Heart left ventricle (tissue), 16 donors: Measurements from ENCODE around the gene ESRRG. TPM values are rescaled to one million over a fixed set of nuclear protein-coding genes. Genes with fewer than 3 reads are reported as not detected.

Experiments
- ATAC-seq, 4 donors: fragments of 200-7000 bp; cut with Tn5 transposase; one replicate each; pipeline ENCODE4 v1.9.1; 2020 to 2022; ENCODE audit warnings: moderate library complexity in 4 of 4, mild to moderate bottlenecking in 3 of 4, moderate number of reproducible peaks in 1 of 4
- DNase-seq, 5 donors: peaks; one replicate each; pipeline ENCODE4 v3.0.0-alpha.2; 2020
- H3K27ac ChIP-seq, 12 donors: fragments of 200-600 bp; sonication (generic) in 4 of 12; one replicate each; pipeline versions ENCODE4 v1.5.0 to v1.8.0; 2016 to 2022; ENCODE audit warnings: mild to moderate bottlenecking in 2 of 12
- H3K27me3 ChIP-seq, 9 donors: fragments of 200-600 bp; sonication (generic) in 2 of 9; one replicate each; pipeline versions ENCODE4 v1.5.1 to v1.8.0; 2016 to 2022; ENCODE audit warnings: mild to moderate bottlenecking in 3 of 9
- H3K36me3 ChIP-seq, 9 donors: fragments of 200-600 bp; sonication (generic) in 2 of 9; one replicate each; pipeline versions ENCODE4 v1.5.0 to v1.8.0; 2018 to 2022; ENCODE audit warnings: mild to moderate bottlenecking in 2 of 9
- H3K4me1 ChIP-seq, 12 donors: fragments of 200-600 bp; sonication (generic) in 4 of 12; one replicate each; pipeline versions ENCODE4 v1.5.0 to v1.8.0; 2016 to 2022; ENCODE audit warnings: mild to moderate bottlenecking in 3 of 12
- H3K4me3 ChIP-seq, 12 donors: fragments of 200-600 bp; sonication (generic) in 4 of 12; one replicate each; pipeline versions ENCODE4 v1.5.0 to v1.8.0; 2017 to 2022; ENCODE audit warnings: mild to moderate bottlenecking in 9 of 12, moderate library complexity in 4 of 12
- H3K9me3 ChIP-seq, 12 donors: fragments of 200-600 bp; sonication (generic) in 4 of 12; one replicate each; pipeline versions ENCODE4 v1.5.0 to v1.8.0; 2016 to 2022; ENCODE audit warnings: mild to moderate bottlenecking in 1 of 12
- CTCF ChIP-seq, 12 donors: fragments of 200-600 bp; sonication (generic) in 4 of 12; IDR thresholded peaks; one replicate each; pipeline versions ENCODE4 v1.5.0 to v1.8.0; 2018 to 2022; ENCODE audit warnings: antibody characterized with exemption in 12 of 12, mild to moderate bottlenecking in 5 of 12
- POLR2A ChIP-seq, 2 donors: fragments of 450-650 bp; IDR thresholded peaks; one replicate each; pipeline ENCODE4 v1.6.1; 2017; ENCODE audit warnings: antibody characterized with exemption in 2 of 2, mild to moderate bottlenecking in 2 of 2, moderate library complexity in 2 of 2
- WGBS, 4 donors: extraction: QIAGEN DNeasy Blood & Tissue Kit in 2 of 4; methylation state at CpG; one replicate each; pipeline versions ENCODE4 v1.1.5 to v1.1.7; 2013 to 2018; 5-methylcytosine and 5-hydroxymethylcytosine counted together
- intact Hi-C, 10 donors: fragments of 100-400 bp; cut with DNase I; formaldehyde crosslinking; loops; one replicate each; pipeline versions ENCODE4 v1.11.1 to v1.14.2; 2022
- polyA plus RNA-seq, 2 donors: library from polyadenylated mRNA; stranded (reverse); fragments of 200-250 nt; gene quantifications; one replicate each; pipeline ENCODE4 v1.2.3, GENCODE V29; 2013
- total RNA-seq, 9 donors: library from RNA; depleted of rRNA in 2 of 9; stranded (reverse); fragments of >200 nt in 2 of 9; fragmentation: NEBNext Ultra II Directional in 3 of 9; extraction: Animal tissue kit (Norgen Biotek cat#: 25700) in 3 of 9; gene quantifications; one replicate each; pipeline versions ENCODE4 v1.1.0 to v1.2.4, GENCODE V29; 2016 to 2023
- donor health status: ischemic (EF 13 %, LVEDD 7.1; RV severe dilation, severe dysfunction).
- donor health status: healthy with polysubstance abuse.
- donor health status: DM: no; HTN: yes; CAD: no.
- donor health status: DM: no; HTN: no; CAD: no.
- donor health status: ischemic (EF 25% LVEDD 6.9; RV normal size, moderate dysfunction).
- donor health status: ischemic (EF 25% LVEDD 5.7; RV mildly dilated, moderate dysfunction).
- donor health status: healthy.
- donor health status: DM: yes; HTN: yes; CAD: no.
- donor health status: ischemic (EF 35%, LVEDD 5.7; RV mildly dilated, moderate dysfunction).
- donor health status: nonischemic (EF 11% LVEDD 7.7; RV severe dilation, severe dysfunction).
- donor health status: DM: yes; HTN: yes; CAD: no.
- donor health status: PGD.
- donor health status: ischemic (EF 29% LVEDD 5.4; RV normal size, mild dysfunction).
- donor health status: nonischemic (EF 23%, LVEDD 6.1; RV moderate dilation, normal function).

The ESRRG gene
- total and polyA plus RNA-seq, 11 donors, result 5.4 to 45.2 (median 31.3) TPM

DNA sequence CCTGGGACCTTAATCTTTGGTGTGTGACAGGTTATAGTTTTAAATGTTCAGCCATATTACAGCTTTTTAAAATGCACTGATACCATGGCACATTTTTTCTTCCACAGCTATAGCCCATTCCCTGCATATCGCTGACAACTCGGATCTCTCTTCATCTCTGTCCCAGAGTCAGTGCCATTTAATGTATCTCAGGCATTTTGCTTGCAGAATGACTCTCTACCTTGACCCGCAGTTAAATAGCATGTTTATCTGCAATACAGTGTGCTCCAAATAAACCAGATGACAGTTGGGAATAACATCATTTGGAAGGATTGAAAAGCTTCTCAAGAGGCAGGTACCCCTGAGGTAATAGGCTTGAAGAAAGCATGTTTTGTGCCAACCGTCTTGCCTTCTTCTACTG is 200.2 kb downstream of the ESRRG start:
- H3K27me3 ChIP-seq, result no peaks in the 10 kb centered on the region
- peaks cover 0 to 3% (median 0%) of the 10 kb centered on the region in 12 donors for H3K9me3 ChIP-seq
- ATAC-seq (no peak), DNase-seq (no peak)
- intact Hi-C loops, result no loop called here
- no peak overlapping the region for H3K4me3 ChIP-seq
- 48 to 60% (median 53%) methylated on average over 4 of the region's 4 CpGs for WGBS, 4 donors
- no peak for TF ChIP-seq POLR2A (IDR thresholded peaks at IDR 0.05)
- no peak for TF ChIP-seq CTCF (IDR thresholded peaks at IDR 0.05)
- no peaks in the 10 kb centered on the region for H3K36me3 ChIP-seq
- H3K4me1 ChIP-seq, result no peaks in the 10 kb centered on the region
- no peak overlapping the region for H3K27ac ChIP-seq

- H3K27me3 ChIP-seq, result no peaks in the 10 kb centered on the region
- no peak for DNase-seq
- peaks cover 0 to 3% (median 0%) of the 10 kb centered on the region in 12 donors for H3K9me3 ChIP-seq
- no peak for ATAC-seq
- H3K27ac ChIP-seq, result no peak overlapping the region
- intact Hi-C loops, result no loop called here
- no peak overlapping the region for H3K4me3 ChIP-seq
- no peaks in the 10 kb centered on the region for H3K36me3 ChIP-seq
- 81 to 83% (median 82%) methylated on average over 8 of the region's 8 CpGs for WGBS, 4 donors
- H3K4me1 ChIP-seq, result no peaks in the 10 kb centered on the region
- TF ChIP-seq POLR2A (IDR thresholded peaks at IDR 0.05) (no peak), CTCF (IDR thresholded peaks at IDR 0.05) (no peak)
Observed at GRCh38 chr1:216521477-216521876, 201.8 kb downstream of the ESRRG start.

- ATAC-seq (no peak), DNase-seq (no peak)
- WGBS, 4 donors, result 74 to 92% (median 85%) methylated on average over 8 of the region's 8 CpGs
Observed at GRCh38 chr1:216518844-216519627, 204.2 kb downstream of the ESRRG start.

More at GRCh38 chr1:216518844-216519627, 204.2 kb downstream of the ESRRG start:
- Histone ChIP-seq H3K27me3 (no peaks in the 10 kb centered on the region), H3K9me3 (no peaks in the 10 kb centered on the region), H3K4me3 (no peak overlapping the region), H3K36me3 (no peaks in the 10 kb centered on the region), H3K4me1 (no peaks in the 10 kb centered on the region), H3K27ac (no peak overlapping the region)
- TF ChIP-seq POLR2A (IDR thresholded peaks at IDR 0.05) (no peak), CTCF (IDR thresholded peaks at IDR 0.05) (no peak)
- intact Hi-C loops, result no loop called here
